GM23338 (cell line): ENCODE measurements around the gene CPT1A. TPM values are rescaled to one million over a fixed set of nuclear protein-coding genes. Genes with fewer than 3 reads are reported as not detected.

Experiments used
- POLR2AphosphoS5 ChIP-seq: IDR thresholded peaks from 2 replicates; pipeline ENCODE4 v1.6.1; 2016; ENCODE audit warnings: antibody characterized with exemption, low read depth
- polyA plus RNA-seq: library from polyadenylated mRNA; unstranded; fragments of >200 nt; fragmentation: Nextera tagmentation; extraction: Ambion mirVana; gene quantifications from 2 replicates; pipeline ENCODE4 v1.2.1, GENCODE V29; 2016
- total RNA-seq: library from RNA; depleted of rRNA; stranded (reverse); fragments of >200 nt; shearing (Covaris generic); gene quantifications from 2 replicates; pipeline ENCODE4 v1.2.3, GENCODE V29; 2014
- TF ChIP-seq, protein P1 (sequence below): fragments of 250-450 bp; sonication (Bioruptor Pico); IDR thresholded peaks from 2 replicates; pipeline ENCODE4 v1.5.0; 2020; ENCODE audit warnings: mild to moderate bottlenecking, moderate library complexity
- TF ChIP-seq, protein P2 (sequence below): IDR thresholded peaks from 2 replicates; pipeline ENCODE4 v1.6.1; 2016; ENCODE audit warnings: antibody characterized with exemption
- TF ChIP-seq, protein P3 (sequence below): IDR thresholded peaks from one replicate; pipeline ENCODE4 v1.6.1; 2018; ENCODE audit warnings: antibody characterized with exemption; ENCODE audit not compliant: unreplicated experiment

Gene CPT1A
- total and polyA plus RNA-seq, 2 experiments from 2014 or later, result 2.6 to 9.5 TPM

DNA sequence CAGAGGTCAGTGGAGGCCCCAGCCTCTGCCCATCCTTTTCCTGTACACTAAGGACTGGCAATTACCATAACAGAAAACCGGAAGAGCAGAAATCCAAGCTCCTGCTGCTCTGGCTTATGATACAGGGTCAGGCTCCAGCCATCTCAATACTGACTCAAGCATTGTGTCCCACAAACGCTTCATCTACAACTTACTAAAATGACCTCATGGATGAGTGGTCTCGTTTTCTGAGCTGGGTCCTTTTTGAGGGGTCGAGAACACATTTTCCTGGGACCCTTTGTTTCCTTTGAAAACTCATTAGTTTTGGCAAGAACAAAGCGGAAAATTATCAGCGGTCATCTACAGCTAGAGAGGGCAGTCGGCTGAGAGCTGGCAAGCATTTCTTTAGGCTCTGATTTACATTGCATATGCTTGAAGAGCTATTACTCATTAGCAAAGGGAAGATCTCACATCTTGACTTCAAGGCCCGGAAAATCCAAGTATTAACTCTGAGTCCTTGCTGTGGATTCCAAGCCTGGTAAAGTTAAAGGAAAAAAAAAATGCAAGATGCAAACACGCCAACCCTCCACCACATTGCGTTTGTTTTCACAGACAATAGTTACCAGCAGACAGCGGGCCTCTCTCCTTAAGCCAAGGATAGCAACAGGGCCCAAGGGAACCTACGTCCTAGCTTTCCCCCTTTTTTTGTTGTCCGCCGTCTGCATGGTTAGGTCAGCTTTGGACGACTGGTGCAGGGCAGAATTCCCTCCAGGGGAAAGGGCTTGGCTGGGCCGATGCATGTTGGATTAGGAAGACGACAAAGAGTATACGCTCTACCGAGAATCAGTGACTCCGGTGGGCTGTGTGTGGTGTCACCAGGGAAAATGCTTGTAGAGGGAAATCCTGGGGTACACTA, 92.2 kb downstream of the CPT1A start (continued):
- TF ChIP-seq, protein P1, sequence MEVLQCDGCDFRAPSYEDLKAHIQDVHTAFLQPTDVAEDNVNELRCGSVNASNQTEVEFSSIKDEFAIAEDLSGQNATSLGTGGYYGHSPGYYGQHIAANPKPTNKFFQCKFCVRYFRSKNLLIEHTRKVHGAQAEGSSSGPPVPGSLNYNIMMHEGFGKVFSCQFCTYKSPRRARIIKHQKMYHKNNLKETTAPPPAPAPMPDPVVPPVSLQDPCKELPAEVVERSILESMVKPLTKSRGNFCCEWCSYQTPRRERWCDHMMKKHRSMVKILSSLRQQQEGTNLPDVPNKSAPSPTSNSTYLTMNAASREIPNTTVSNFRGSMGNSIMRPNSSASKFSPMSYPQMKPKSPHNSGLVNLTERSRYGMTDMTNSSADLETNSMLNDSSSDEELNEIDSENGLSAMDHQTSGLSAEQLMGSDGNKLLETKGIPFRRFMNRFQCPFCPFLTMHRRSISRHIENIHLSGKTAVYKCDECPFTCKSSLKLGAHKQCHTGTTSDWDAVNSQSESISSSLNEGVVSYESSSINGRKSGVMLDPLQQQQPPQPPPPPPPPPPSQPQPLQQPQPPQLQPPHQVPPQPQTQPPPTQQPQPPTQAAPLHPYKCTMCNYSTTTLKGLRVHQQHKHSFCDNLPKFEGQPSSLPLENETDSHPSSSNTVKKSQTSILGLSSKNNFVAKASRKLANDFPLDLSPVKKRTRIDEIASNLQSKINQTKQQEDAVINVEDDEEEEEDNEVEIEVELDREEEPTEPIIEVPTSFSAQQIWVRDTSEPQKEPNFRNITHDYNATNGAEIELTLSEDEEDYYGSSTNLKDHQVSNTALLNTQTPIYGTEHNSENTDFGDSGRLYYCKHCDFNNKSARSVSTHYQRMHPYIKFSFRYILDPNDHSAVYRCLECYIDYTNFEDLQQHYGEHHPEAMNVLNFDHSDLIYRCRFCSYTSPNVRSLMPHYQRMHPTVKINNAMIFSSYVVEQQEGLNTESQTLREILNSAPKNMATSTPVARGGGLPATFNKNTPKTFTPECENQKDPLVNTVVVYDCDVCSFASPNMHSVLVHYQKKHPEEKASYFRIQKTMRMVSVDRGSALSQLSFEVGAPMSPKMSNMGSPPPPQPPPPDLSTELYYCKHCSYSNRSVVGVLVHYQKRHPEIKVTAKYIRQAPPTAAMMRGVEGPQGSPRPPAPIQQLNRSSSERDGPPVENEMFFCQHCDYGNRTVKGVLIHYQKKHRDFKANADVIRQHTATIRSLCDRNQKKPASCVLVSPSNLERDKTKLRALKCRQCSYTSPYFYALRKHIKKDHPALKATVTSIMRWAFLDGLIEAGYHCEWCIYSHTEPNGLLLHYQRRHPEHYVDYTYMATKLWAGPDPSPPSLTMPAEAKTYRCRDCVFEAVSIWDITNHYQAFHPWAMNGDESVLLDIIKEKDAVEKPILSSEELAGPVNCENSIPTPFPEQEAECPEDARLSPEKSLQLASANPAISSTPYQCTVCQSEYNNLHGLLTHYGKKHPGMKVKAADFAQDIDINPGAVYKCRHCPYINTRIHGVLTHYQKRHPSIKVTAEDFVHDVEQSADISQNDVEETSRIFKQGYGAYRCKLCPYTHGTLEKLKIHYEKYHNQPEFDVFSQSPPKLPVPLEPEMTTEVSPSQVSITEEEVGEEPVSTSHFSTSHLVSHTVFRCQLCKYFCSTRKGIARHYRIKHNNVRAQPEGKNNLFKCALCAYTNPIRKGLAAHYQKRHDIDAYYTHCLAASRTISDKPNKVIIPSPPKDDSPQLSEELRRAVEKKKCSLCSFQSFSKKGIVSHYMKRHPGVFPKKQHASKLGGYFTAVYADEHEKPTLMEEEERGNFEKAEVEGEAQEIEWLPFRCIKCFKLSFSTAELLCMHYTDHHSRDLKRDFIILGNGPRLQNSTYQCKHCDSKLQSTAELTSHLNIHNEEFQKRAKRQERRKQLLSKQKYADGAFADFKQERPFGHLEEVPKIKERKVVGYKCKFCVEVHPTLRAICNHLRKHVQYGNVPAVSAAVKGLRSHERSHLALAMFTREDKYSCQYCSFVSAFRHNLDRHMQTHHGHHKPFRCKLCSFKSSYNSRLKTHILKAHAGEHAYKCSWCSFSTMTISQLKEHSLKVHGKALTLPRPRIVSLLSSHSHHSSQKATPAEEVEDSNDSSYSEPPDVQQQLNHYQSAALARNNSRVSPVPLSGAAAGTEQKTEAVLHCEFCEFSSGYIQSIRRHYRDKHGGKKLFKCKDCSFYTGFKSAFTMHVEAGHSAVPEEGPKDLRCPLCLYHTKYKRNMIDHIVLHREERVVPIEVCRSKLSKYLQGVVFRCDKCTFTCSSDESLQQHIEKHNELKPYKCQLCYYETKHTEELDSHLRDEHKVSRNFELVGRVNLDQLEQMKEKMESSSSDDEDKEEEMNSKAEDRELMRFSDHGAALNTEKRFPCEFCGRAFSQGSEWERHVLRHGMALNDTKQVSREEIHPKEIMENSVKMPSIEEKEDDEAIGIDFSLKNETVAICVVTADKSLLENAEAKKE, result no peak
- TF ChIP-seq, protein P2, sequence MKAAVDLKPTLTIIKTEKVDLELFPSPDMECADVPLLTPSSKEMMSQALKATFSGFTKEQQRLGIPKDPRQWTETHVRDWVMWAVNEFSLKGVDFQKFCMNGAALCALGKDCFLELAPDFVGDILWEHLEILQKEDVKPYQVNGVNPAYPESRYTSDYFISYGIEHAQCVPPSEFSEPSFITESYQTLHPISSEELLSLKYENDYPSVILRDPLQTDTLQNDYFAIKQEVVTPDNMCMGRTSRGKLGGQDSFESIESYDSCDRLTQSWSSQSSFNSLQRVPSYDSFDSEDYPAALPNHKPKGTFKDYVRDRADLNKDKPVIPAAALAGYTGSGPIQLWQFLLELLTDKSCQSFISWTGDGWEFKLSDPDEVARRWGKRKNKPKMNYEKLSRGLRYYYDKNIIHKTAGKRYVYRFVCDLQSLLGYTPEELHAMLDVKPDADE, result peak; percentile 48; the same call in 1 of the 2 replicates
- TF ChIP-seq POLR2AphosphoS5, result peak; percentile 34; the same call in 1 of the 2 replicates
- TF ChIP-seq, protein P3, sequence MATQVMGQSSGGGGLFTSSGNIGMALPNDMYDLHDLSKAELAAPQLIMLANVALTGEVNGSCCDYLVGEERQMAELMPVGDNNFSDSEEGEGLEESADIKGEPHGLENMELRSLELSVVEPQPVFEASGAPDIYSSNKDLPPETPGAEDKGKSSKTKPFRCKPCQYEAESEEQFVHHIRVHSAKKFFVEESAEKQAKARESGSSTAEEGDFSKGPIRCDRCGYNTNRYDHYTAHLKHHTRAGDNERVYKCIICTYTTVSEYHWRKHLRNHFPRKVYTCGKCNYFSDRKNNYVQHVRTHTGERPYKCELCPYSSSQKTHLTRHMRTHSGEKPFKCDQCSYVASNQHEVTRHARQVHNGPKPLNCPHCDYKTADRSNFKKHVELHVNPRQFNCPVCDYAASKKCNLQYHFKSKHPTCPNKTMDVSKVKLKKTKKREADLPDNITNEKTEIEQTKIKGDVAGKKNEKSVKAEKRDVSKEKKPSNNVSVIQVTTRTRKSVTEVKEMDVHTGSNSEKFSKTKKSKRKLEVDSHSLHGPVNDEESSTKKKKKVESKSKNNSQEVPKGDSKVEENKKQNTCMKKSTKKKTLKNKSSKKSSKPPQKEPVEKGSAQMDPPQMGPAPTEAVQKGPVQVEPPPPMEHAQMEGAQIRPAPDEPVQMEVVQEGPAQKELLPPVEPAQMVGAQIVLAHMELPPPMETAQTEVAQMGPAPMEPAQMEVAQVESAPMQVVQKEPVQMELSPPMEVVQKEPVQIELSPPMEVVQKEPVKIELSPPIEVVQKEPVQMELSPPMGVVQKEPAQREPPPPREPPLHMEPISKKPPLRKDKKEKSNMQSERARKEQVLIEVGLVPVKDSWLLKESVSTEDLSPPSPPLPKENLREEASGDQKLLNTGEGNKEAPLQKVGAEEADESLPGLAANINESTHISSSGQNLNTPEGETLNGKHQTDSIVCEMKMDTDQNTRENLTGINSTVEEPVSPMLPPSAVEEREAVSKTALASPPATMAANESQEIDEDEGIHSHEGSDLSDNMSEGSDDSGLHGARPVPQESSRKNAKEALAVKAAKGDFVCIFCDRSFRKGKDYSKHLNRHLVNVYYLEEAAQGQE, result no peak
